Mesenchymal stem cell (in vitro differentiated cells and primary cell): ENCODE results near the gene CT55.
"Not testable (repeated sequence)": the region's sequence is repeated elsewhere in the genome, so short reads cannot be mapped to it uniquely, and the experiment has no call there.

ENCODE experiments used
- DNase-seq: peaks from one replicate; pipeline ENCODE4 v3.0.0-alpha.2; 2013
- H2AFZ ChIP-seq: one replicate; pipeline ENCODE4 v1.6.1; 2013; ENCODE audit warnings: low read depth, mild to moderate bottlenecking, control low read depth, inconsistent platforms, low read length, moderate library complexity
- H2AK5ac ChIP-seq: 2 replicates; pipeline ENCODE4 v1.6.1; 2013; ENCODE audit warnings: low read length, moderate library complexity, mild to moderate bottlenecking, inconsistent platforms; ENCODE audit not compliant: severe bottlenecking
- H2BK120ac ChIP-seq: one replicate; pipeline ENCODE4 v1.6.1; 2013; ENCODE audit warnings: low read depth, mild to moderate bottlenecking, inconsistent platforms, low read length, moderate library complexity
- H2BK12ac ChIP-seq, 2 experiments: one replicate each; pipeline ENCODE4 v1.6.1; 2013; ENCODE audit warnings: inconsistent platforms in 2 of 2, low read length in 2 of 2, mild to moderate bottlenecking in 2 of 2, moderate library complexity in 2 of 2, control low read depth in 1 of 2
- H2BK15ac ChIP-seq: one replicate; pipeline ENCODE4 v1.6.1; 2013; ENCODE audit warnings: mild to moderate bottlenecking, low read depth, inconsistent platforms; ENCODE audit not compliant: poor library complexity, severe bottlenecking
- H2BK5ac ChIP-seq: 2 replicates; pipeline ENCODE4 v1.6.1; 2013; ENCODE audit warnings: low read depth, mild to moderate bottlenecking, low read length, control low read depth, inconsistent platforms; ENCODE audit not compliant: poor library complexity, severe bottlenecking
- H3K14ac ChIP-seq, 2 experiments: one replicate each; pipeline ENCODE4 v1.6.1; 2013; ENCODE audit warnings: inconsistent platforms in 2 of 2, low read length in 2 of 2, control low read depth in 1 of 2, mild to moderate bottlenecking in 1 of 2, moderate library complexity in 1 of 2
- H3K18ac ChIP-seq, 2 experiments: one replicate each; pipeline ENCODE4 v1.6.1; 2013; ENCODE audit warnings: inconsistent platforms in 2 of 2, low read length in 2 of 2, control low read depth in 1 of 2, low read depth in 1 of 2, mild to moderate bottlenecking in 1 of 2
- H3K23ac ChIP-seq, 2 experiments: one replicate each; pipeline ENCODE4 v1.6.1; 2013; ENCODE audit warnings: inconsistent platforms in 2 of 2, low read length in 2 of 2, mild to moderate bottlenecking in 2 of 2, moderate library complexity in 2 of 2, control low read depth in 1 of 2
- H3K27ac ChIP-seq: 2 replicates; pipeline ENCODE4 v1.5.1; 2013; ENCODE audit warnings: mild to moderate bottlenecking, moderate library complexity, low read length, control low read depth, inconsistent platforms; ENCODE audit not compliant: poor library complexity, severe bottlenecking
- H3K27me3 ChIP-seq, 2 experiments: 2 replicates each; pipeline versions ENCODE4 v1.6.1 to v1.7.0; 2013; ENCODE audit warnings: low read length in 2 of 2, mild to moderate bottlenecking in 2 of 2, moderate library complexity in 2 of 2, control low read depth in 1 of 2, inconsistent platforms in 1 of 2; ENCODE audit not compliant: control insufficient read depth in 1 of 2, insufficient read depth in 1 of 2
- H3K36me3 ChIP-seq, 2 experiments: 2 replicates each; pipeline versions ENCODE4 v1.6.1 to v1.7.0; 2013; ENCODE audit warnings: low read length in 2 of 2, control low read depth in 1 of 2, inconsistent platforms in 1 of 2, low read depth in 1 of 2, mild to moderate bottlenecking in 1 of 2; ENCODE audit not compliant: insufficient read depth in 2 of 2, control insufficient read depth in 1 of 2
- H3K4ac ChIP-seq, 2 experiments: one replicate each; pipeline ENCODE4 v1.6.1; 2013; ENCODE audit warnings: inconsistent platforms in 2 of 2, low read length in 2 of 2, mild to moderate bottlenecking in 2 of 2, moderate library complexity in 2 of 2, control low read depth in 1 of 2, low read depth in 1 of 2
- H3K4me1 ChIP-seq: 2 replicates; pipeline ENCODE4 v1.6.1; 2013; ENCODE audit warnings: low read depth, low read length, control low read depth; ENCODE audit not compliant: control insufficient read depth, insufficient read depth
- H3K4me2 ChIP-seq: 2 replicates; pipeline ENCODE4 v1.6.1; 2013; ENCODE audit warnings: low read length, mild to moderate bottlenecking, inconsistent platforms; ENCODE audit not compliant: poor library complexity, severe bottlenecking
- H3K4me3 ChIP-seq, 2 experiments: 2 replicates each; pipeline versions ENCODE4 v1.5.1 to v1.7.0; 2013; ENCODE audit warnings: low read length in 2 of 2, mild to moderate bottlenecking in 2 of 2, control low read depth in 1 of 2, low read depth in 1 of 2; ENCODE audit not compliant: insufficient read depth in 1 of 2
- H3K79me1 ChIP-seq: replicated peaks from 2 replicates; pipeline ENCODE4 v1.6.1; 2013; ENCODE audit warnings: mild to moderate bottlenecking, control low read depth, low read length, inconsistent platforms; ENCODE audit not compliant: poor library complexity, severe bottlenecking
- H3K9ac ChIP-seq: 2 replicates; pipeline ENCODE4 v1.7.0; 2013; ENCODE audit warnings: mild to moderate bottlenecking, low read length, moderate library complexity
- H3K9me3 ChIP-seq: 2 replicates; pipeline ENCODE4 v1.7.0; 2013; ENCODE audit warnings: mild to moderate bottlenecking, low read length; ENCODE audit not compliant: control insufficient read depth
- H4K8ac ChIP-seq: one replicate; pipeline ENCODE4 v1.6.1; 2013; ENCODE audit warnings: inconsistent platforms, mild to moderate bottlenecking, low read length, moderate library complexity
- H4K91ac ChIP-seq: one replicate; pipeline ENCODE4 v1.6.1; 2013; ENCODE audit warnings: mild to moderate bottlenecking, low read length, inconsistent platforms
- WGBS: methylation state at CpG from one replicate; pipeline ENCODE4 v1.1.7; 2013; ENCODE audit warnings: mixed read lengths; 5-methylcytosine and 5-hydroxymethylcytosine counted together

Gene CT55

DNA sequence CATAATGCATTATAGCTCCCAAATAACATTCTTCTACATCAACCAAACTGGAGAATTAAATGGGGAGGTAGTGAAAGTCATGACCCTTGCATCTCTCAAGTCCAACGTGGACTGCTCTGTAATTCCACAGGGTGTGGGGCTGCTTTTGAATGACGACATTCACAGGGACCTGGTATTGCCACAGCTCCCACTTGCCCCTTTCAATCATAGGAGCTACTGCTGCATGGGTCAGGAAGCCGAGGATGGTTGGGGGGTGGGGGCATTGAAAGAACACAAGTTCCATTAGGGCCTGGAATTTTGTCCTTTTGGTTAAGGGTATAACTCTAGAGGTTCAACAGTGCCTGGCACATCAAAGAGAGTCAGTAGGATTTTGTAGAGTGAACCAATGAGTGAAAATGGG lies 7.4 kb upstream of the CT55 start:
- Histone ChIP-seq H2AFZ (no peak overlapping the region), H3K4me2 (no peak overlapping the region), H2BK120ac (no peak overlapping the region), H3K14ac (no peak overlapping the region), H2AK5ac (no peak overlapping the region), H2BK5ac (no peak overlapping the region), H3K9me3 (no peaks in the 10 kb centered on the region), H3K79me1 (no peaks in the 10 kb centered on the region), H3K4me3 (no peak overlapping the region), H3K23ac (no peak overlapping the region), H4K8ac (no peak overlapping the region), H3K18ac (no peak overlapping the region), H3K4ac (no peak overlapping the region), H3K27ac (no peak overlapping the region), H3K27me3 (peaks cover 0 to 34% of the 10 kb centered on the region in 2 experiments), H2BK12ac (no peak overlapping the region), H4K91ac (no peak overlapping the region), H3K4me1 (no peaks in the 10 kb centered on the region), H3K36me3 (no peaks in the 10 kb centered on the region), H3K9ac (no peak overlapping the region), H2BK15ac (no peak overlapping the region)
- DNase-seq, result no peak
- 71% methylated on average over 2 of the region's 3 CpGs for WGBS

DNA sequence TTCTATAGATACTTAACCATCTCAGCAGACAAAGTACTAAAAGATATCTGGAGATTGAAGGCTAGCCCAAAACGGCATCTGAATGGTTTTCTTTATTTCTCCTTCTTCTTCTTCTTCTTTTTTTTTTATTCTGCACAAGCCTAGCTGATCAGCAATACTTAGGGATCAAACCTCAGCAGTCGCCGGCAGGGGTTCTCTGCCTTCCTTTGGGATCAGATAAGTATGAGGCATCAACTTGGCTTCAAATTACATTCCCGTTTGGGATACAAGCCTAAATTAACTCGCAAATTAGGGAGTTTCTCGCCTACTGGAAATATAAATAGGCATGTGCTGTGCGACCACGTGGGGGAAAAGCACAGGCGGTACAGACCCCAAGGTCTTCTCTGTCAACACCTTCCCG lies 730 bp downstream of the CT55 start:
- Histone ChIP-seq H3K27me3 (peaks cover 0 to 3% of the 10 kb centered on the region in 2 experiments), H2BK12ac (no peak overlapping the region), H3K27ac (no peak overlapping the region), H3K4me3 (no peak overlapping the region), H2AFZ (no peak overlapping the region), H2AK5ac (no peak overlapping the region), H3K9ac (no peak overlapping the region), H3K23ac (no peak overlapping the region), H3K36me3 (no peaks in the 10 kb centered on the region), H3K79me1 (no peaks in the 10 kb centered on the region), H3K4ac (no peak overlapping the region), H4K8ac (no peak overlapping the region), H3K18ac (no peak overlapping the region), H3K4me2 (no peak overlapping the region), H2BK15ac (no peak overlapping the region), H2BK120ac (no peak overlapping the region), H3K9me3 (no peaks in the 10 kb centered on the region), H3K4me1 (no peaks in the 10 kb centered on the region), H3K14ac (no peak overlapping the region), H2BK5ac (no peak overlapping the region), H4K91ac (no peak overlapping the region)
- WGBS, result 85% methylated on average over 10 of the region's 10 CpGs
- DNase-seq, result no peak

DNA sequence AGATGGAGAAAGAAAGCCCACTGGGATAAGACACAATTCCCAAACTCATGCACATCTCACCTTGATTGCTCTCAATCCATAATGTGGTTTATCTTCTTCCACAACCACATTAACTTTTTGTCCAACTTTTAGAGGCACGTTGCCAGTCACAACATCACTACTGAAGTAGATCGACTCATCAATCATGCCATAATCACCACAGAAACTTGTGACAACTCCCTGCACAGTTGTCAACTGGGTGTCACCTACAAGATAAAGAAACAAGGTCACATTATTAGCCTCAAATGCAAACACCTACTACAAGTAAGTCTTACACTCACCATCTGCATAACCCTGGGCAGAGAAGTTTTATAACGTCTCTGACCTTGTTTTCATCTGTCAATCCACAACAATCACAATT lies 1.7 kb downstream of the CT55 start:
- H2BK12ac ChIP-seq, H2BK15ac ChIP-seq, H3K79me1 ChIP-seq, H2BK120ac ChIP-seq, H3K4me3 ChIP-seq, H3K23ac ChIP-seq, H3K14ac ChIP-seq, H3K9ac ChIP-seq, H3K4me1 ChIP-seq, H4K91ac ChIP-seq, H4K8ac ChIP-seq, H3K27me3 ChIP-seq, H3K4me2 ChIP-seq, H3K27ac ChIP-seq, H2AFZ ChIP-seq, H3K36me3 ChIP-seq, H3K18ac ChIP-seq, H3K4ac ChIP-seq, H3K9me3 ChIP-seq, DNase-seq, H2AK5ac ChIP-seq, H2BK5ac ChIP-seq: not testable (repeated sequence)
- 79% methylated on average over 2 of the region's 3 CpGs for WGBS

DNA sequence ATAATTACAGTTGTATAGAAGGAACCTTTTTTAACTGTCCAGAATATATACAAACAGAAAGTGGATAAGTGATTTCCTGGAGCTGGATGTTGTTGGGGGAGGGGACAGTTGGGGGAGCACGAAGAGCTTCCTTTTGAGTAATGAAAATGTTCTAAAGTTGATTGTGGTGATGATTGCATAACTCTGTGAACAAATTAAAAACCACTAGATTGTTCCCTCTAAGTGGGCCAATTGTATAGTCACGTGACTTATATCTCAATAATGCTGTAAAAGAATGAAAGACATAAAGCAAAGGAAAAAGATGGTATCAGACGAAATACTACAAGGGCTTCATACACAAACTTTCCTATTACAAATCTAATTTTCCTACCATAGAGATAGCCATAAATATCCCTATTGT lies 2.7 kb downstream of the CT55 start:
- no peaks in the 10 kb centered on the region for H3K27me3 ChIP-seq
- H3K4ac ChIP-seq, result no peak overlapping the region
- H4K91ac ChIP-seq, result no peak overlapping the region
- no peak overlapping the region for H2BK12ac ChIP-seq
- no peaks in the 10 kb centered on the region for H3K9me3 ChIP-seq
- no peaks in the 10 kb centered on the region for H3K36me3 ChIP-seq
- H3K14ac ChIP-seq, result no peak overlapping the region
- no peak overlapping the region for H2BK5ac ChIP-seq
- no peak overlapping the region for H3K4me2 ChIP-seq
- no peak overlapping the region for H3K9ac ChIP-seq
- no peak overlapping the region for H3K18ac ChIP-seq
- H2AK5ac ChIP-seq, result no peak overlapping the region
- no peak overlapping the region for H2AFZ ChIP-seq
- no peak for DNase-seq
- no peak overlapping the region for H3K27ac ChIP-seq
- H3K4me3 ChIP-seq, result no peak overlapping the region
- no peaks in the 10 kb centered on the region for H3K79me1 ChIP-seq
- no peaks in the 10 kb centered on the region for H3K4me1 ChIP-seq
- no peak overlapping the region for H4K8ac ChIP-seq
- no peak overlapping the region for H2BK15ac ChIP-seq
- 63% methylated on average over 1 of the region's 3 CpGs for WGBS
- no peak overlapping the region for H3K23ac ChIP-seq
- H2BK120ac ChIP-seq, result no peak overlapping the region
